Duodenal mucosa (tissue), 2 donors: ENCODE measurements around the gene TCAF1.
A peak's percentile ranks its signal among the peaks of the same experiment; 100 is the strongest.

Experiments
- H3K27ac ChIP-seq: one replicate; pipeline ENCODE4 v1.7.0; 2013; ENCODE audit warnings: low read depth, low read length
- H3K27me3 ChIP-seq, 2 donors: one replicate each; pipeline ENCODE4 v1.7.0; 2013; ENCODE audit warnings: low read length in 2 of 2, control low read depth in 1 of 2; ENCODE audit not compliant: insufficient read depth in 2 of 2, control insufficient read depth in 1 of 2
- H3K36me3 ChIP-seq, 2 donors: one replicate each; pipeline ENCODE4 v1.7.0; 2013; ENCODE audit warnings: low read length in 2 of 2, control low read depth in 1 of 2; ENCODE audit not compliant: insufficient read depth in 2 of 2, control insufficient read depth in 1 of 2
- H3K4me1 ChIP-seq, 2 donors: one replicate each; pipeline ENCODE4 v1.7.0; 2013; ENCODE audit warnings: low read length in 2 of 2, control low read depth in 1 of 2; ENCODE audit not compliant: insufficient read depth in 2 of 2, control insufficient read depth in 1 of 2
- H3K4me3 ChIP-seq, 2 donors: one replicate each; pipeline ENCODE4 v1.7.0; 2013; ENCODE audit warnings: low read length in 2 of 2, low read depth in 1 of 2
- H3K9ac ChIP-seq, 2 donors: one replicate each; pipeline ENCODE4 v1.7.0; 2013; ENCODE audit warnings: low read length in 2 of 2, low read depth in 1 of 2
- H3K9me3 ChIP-seq, 2 donors: one replicate each; pipeline ENCODE4 v1.7.0; 2013; ENCODE audit warnings: low read length in 2 of 2, control low read depth in 1 of 2; ENCODE audit not compliant: control insufficient read depth in 1 of 2

TCAF1 gene, protein sequence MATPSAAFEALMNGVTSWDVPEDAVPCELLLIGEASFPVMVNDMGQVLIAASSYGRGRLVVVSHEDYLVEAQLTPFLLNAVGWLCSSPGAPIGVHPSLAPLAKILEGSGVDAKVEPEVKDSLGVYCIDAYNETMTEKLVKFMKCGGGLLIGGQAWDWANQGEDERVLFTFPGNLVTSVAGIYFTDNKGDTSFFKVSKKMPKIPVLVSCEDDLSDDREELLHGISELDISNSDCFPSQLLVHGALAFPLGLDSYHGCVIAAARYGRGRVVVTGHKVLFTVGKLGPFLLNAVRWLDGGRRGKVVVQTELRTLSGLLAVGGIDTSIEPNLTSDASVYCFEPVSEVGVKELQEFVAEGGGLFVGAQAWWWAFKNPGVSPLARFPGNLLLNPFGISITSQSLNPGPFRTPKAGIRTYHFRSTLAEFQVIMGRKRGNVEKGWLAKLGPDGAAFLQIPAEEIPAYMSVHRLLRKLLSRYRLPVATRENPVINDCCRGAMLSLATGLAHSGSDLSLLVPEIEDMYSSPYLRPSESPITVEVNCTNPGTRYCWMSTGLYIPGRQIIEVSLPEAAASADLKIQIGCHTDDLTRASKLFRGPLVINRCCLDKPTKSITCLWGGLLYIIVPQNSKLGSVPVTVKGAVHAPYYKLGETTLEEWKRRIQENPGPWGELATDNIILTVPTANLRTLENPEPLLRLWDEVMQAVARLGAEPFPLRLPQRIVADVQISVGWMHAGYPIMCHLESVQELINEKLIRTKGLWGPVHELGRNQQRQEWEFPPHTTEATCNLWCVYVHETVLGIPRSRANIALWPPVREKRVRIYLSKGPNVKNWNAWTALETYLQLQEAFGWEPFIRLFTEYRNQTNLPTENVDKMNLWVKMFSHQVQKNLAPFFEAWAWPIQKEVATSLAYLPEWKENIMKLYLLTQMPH

DNA sequence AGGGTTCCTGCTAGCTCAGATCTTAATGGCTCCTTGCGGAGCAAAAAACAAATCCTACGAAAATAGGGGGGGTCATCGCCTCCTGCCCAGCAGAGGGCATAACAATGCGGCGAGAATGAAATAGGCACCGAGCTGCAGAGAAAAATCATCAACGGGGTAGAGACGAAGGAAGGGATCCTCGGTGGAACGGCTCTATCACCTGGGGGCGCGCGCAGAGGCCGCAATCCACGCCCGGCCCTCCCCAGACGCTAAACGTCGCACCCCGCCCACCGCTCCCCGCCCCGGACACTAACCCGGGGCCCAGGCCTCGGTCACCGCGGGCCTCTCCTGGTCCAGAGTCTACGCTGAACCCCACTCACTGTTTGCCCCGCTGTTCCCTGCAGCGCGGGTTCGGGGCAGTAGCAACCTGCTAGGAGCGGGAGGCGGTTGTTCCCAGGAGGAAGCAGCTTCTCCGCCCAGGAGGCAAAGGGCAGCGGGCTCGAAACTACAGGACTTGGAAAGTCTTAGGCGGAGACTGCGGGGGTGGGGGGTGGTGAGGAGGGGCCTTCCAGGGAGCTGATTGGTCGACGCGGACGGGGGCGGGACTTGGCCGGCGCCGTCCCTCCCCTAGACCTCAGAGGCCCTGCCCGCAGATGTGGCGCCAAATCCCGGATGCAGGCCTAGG, at the start of gene TCAF1:
Gene TCAF1, minus strand, starts transcription at position 509 of the 664 bp plus-strand sequence. CDS start 25,568 bp downstream, outside the sequence.
- no peaks in the 10 kb centered on the region for H3K27me3 ChIP-seq
- H3K9ac ChIP-seq = peak within 1 kb of the TSS; percentile 68 to 83
- peaks cover 0 to 3% of the 10 kb centered on the region in 2 donors for H3K9me3 ChIP-seq
- H3K36me3 ChIP-seq = no peaks in the 10 kb centered on the region
- peak within 1 kb of the TSS; percentile 96 for H3K27ac ChIP-seq
- H3K4me1 ChIP-seq = peaks cover 11 to 12% of the 10 kb centered on the region in 2 donors
- peak within 1 kb of the TSS; percentile 75 to 92 for H3K4me3 ChIP-seq

DNA sequence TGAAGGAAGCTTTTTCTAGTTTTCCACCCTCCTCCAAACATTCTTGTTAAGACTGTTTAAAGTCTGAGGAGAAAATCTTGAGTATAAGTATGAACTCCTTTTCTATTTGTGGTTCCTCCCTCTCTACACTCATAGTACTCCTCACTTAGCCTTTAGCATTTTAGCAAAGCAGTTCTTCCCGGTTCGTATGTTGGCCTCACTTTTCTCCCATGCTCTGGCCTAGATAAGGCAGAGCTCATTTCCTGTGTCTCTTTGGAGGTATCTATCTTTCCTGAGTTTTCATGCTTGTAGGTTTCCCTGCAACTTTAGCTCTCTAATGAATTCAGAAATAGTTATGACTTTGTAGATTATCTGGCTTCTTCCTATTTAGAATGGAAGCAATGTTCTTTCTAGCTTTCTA, 46.8 kb upstream of the TCAF1 start:
- Histone ChIP-seq H3K9me3 (no peaks in the 10 kb centered on the region), H3K4me3 (no peak overlapping the region), H3K27me3 (no peaks in the 10 kb centered on the region), H3K9ac (no peak overlapping the region), H3K36me3 (no peaks in the 10 kb centered on the region), H3K27ac (no peak overlapping the region), H3K4me1 (no peaks in the 10 kb centered on the region)

GRCh38 chr7:143947111-143947510, 45.1 kb upstream of the TCAF1 start:
- Histone ChIP-seq H3K4me3 (no peak overlapping the region), H3K4me1 (no peaks in the 10 kb centered on the region), H3K27ac (no peak overlapping the region), H3K27me3 (no peaks in the 10 kb centered on the region), H3K9me3 (no peaks in the 10 kb centered on the region), H3K36me3 (no peaks in the 10 kb centered on the region), H3K9ac (no peak overlapping the region)

- H3K9ac ChIP-seq = no peak overlapping the region
- no peak overlapping the region for H3K4me3 ChIP-seq
- H3K36me3 ChIP-seq = no peaks in the 10 kb centered on the region
- no peaks in the 10 kb centered on the region for H3K4me1 ChIP-seq
- H3K27ac ChIP-seq = no peak overlapping the region
- no peaks in the 10 kb centered on the region for H3K9me3 ChIP-seq
- H3K27me3 ChIP-seq = no peaks in the 10 kb centered on the region
Observed at GRCh38 chr7:143945423-143945822, 43.4 kb upstream of the TCAF1 start.

- Histone ChIP-seq H3K27me3 (no peaks in the 10 kb centered on the region), H3K4me1 (no peaks in the 10 kb centered on the region), H3K4me3 (no peak overlapping the region), H3K9ac (no peak overlapping the region), H3K36me3 (no peaks in the 10 kb centered on the region), H3K9me3 (no peaks in the 10 kb centered on the region), H3K27ac (no peak overlapping the region)
Observed at GRCh38 chr7:143938379-143939243, 36.6 kb upstream of the TCAF1 start.

DNA sequence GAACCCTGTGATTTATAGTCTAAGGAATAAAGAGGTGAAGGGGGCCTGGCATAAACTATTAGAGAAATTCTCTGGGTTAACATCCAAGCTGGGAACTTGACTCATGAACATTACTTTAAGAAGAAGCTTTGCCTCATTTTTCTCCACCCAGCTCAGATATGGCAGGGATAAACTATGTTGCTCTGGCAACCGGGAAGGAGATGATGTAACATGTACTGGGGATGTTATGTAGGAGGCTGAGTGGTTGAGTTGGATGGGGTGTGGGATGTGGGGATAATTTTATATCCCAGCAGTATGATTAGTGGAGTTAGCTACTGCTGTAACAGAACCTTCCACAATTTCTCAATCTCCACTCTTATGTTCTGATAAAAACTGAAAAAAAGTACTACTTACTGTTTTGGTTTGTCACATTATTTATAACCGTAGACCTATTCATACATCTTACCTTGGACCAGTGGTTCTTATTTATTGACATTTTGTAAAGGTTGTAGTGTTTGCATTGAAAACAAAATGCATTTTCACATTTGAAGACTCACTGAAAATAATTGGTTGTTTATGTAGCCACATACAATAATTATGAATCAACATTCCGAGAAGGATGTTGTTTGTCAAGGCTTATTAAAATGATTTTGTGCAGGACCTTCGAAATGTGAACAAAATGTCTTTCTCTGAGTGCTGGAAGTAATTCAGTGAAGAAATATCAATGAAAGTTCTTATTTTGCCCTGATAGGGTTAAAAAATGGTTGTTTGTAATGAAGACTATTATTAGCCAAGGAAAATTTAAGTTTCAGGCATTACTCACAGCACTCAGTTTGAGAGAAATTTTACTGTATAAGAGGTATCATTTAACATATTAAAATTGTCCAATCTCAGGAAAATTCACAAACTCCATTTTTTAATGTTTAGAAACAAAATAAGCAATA, 34.4 kb upstream of the TCAF1 start:
- Histone ChIP-seq H3K36me3 (no peaks in the 10 kb centered on the region), H3K4me1 (no peaks in the 10 kb centered on the region), H3K4me3 (no peak overlapping the region), H3K9me3 (no peaks in the 10 kb centered on the region), H3K27ac (no peak overlapping the region), H3K9ac (no peak overlapping the region), H3K27me3 (no peaks in the 10 kb centered on the region)

DNA sequence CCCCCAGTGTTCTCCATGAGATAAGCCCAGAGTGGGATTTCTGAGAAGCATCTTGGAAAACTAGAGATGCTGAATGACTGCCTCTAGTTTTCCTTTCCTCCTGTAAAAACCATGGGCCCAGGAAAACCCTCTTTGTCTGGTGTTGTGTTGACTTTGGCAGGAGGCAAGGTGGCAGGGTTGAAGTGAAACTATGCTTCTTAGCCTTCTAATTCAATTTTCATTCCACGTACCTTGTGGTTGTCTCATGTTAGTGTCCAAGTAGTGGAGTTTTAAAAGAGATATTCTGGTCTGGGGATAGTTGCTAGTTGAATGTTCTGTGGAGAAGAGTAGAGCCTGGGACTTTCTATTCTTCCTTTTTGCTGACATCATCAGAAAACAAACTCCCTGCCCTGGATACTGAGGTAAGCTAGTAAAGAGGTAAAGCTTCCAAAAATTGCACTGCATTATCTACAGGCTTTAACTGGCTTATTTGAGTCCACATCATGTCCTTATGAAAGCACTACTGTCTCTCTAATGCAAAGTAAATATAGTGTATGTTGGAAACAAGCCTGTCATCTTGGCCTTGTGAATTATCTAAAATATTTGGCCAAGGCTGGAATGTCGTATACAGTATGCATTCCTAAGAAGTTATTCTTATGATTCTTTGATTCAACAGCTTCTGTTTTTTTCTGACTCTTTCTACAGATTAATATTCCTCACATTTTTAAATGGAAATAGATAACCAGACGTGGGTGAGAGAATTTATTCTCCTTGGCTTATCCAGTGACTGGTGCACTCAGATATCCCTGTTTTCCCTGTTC, 32.8 kb upstream of the TCAF1 start, which contains the start of gene OR2F2:
Gene OR2F2, plus strand, starts transcription at position 708 of the 800 bp plus-strand sequence. Its CDS starts 0 bp downstream, at position 708.
- H3K27ac ChIP-seq = no peak within 1 kb of the TSS
- no peak within 1 kb of the TSS for H3K4me3 ChIP-seq
- H3K4me1 ChIP-seq = no peaks in the 10 kb centered on the region
- H3K27me3 ChIP-seq = no peaks in the 10 kb centered on the region
- no peaks in the 10 kb centered on the region for H3K9me3 ChIP-seq
- H3K9ac ChIP-seq = no peak within 1 kb of the TSS
- no peaks in the 10 kb centered on the region for H3K36me3 ChIP-seq

DNA sequence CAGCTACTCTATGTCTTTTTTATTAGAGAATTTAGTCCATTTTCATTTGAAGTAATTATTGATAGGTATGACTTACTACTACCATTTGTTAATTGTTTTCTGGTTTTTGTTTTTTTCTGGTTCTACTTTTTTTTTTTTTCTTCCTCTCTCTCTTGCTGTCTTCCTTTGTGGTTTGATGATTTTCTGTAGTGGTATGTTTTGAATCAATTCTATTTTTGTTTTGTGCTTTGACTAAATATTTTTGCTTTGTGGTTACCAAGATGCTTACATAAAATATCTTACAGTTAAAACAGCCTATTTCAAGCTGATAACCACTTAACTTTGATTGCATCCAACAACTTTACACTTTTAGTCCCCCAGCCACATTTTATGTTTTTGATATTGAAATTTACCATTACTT, 29.8 kb upstream of the TCAF1 start:
- H3K4me3 ChIP-seq = no peak overlapping the region
- no peak overlapping the region for H3K9ac ChIP-seq
- no peaks in the 10 kb centered on the region for H3K4me1 ChIP-seq
- no peaks in the 10 kb centered on the region for H3K36me3 ChIP-seq
- H3K27me3 ChIP-seq = no peaks in the 10 kb centered on the region
- no peak overlapping the region for H3K27ac ChIP-seq
- no peaks in the 10 kb centered on the region for H3K9me3 ChIP-seq
